RWPE1 (cell line): ENCODE results near the gene FILIP1L.

Source experiments
- CTCF ChIA-PET: fragments of 350-600 bp; sonication (Branson Sonifier 250); formaldehyde crosslinking; extraction: SDS; loops from one replicate; lab custom pipeline; 2021; lab: Yijun Ruan, JAX
- POLR2A ChIA-PET: fragments of 400-600 bp; formaldehyde crosslinking; extraction: SDS; loops from one replicate; lab custom pipeline; 2020; ENCODE audit warnings: antibody characterized with exemption; ENCODE audit not compliant: low non-redundant PET; lab: Yijun Ruan, JAX
- DNase-seq: peaks from one replicate; pipeline ENCODE4 v3.0.0; 2012; ENCODE audit warnings: low spot score
- H3K27ac ChIP-seq: fragments of 450-650 bp; 2 replicates; pipeline ENCODE4 v1.5.1; 2017
- CTCF ChIP-seq: fragments of 450-650 bp; conservative IDR thresholded peaks from 2 replicates; pipeline ENCODE4 v1.5.1; 2017; ENCODE audit warnings: low read depth, mild to moderate bottlenecking

FILIP1L gene

GRCh38 chr3:100003609-100004503 is 110.4 kb downstream of the FILIP1L start:
- POLR2A ChIA-PET, result no interaction called here
- no peak for DNase-seq
- H3K27ac ChIP-seq, result no peak overlapping the region
- TF ChIP-seq CTCF, result no peak
- CTCF ChIA-PET, result no interaction called here

GRCh38 chr3:100002599-100003350 is 111.5 kb downstream of the FILIP1L start:
- no peak for TF ChIP-seq CTCF
- DNase-seq, result peak; percentile 91
- POLR2A ChIA-PET, result interaction anchor here (0.5 kb wide), 1 partner anchor 1101 kb away, joined by 6 read pairs; no protein-coding TSS in a partner anchor

GRCh38 chr3:100001526-100002270 is 112.6 kb downstream of the FILIP1L start:
- ChIA-PET CTCF (interaction anchor here (0.6 to 1.0 kb wide), 3 partner anchors 36 to 1032 kb away, joined by 3 read pairs; no protein-coding TSS in a partner anchor), POLR2A (interaction anchor here (0.6 kb wide), 1 partner anchor 1061 kb away, joined by 3 read pairs; no protein-coding TSS in a partner anchor)
- DNase-seq, result peak; percentile 77
- no peak for TF ChIP-seq CTCF
- peak overlapping the region; percentile 89 for H3K27ac ChIP-seq

More at GRCh38 chr3:100002599-100003350, 111.5 kb downstream of the FILIP1L start:
- no peak overlapping the region for H3K27ac ChIP-seq
- CTCF ChIA-PET, result interaction anchor here (0.6 to 1.0 kb wide), 2 partner anchors 35 to 1033 kb away, joined by 3 read pairs; no protein-coding TSS in a partner anchor

- no peak for TF ChIP-seq CTCF
- H3K27ac ChIP-seq, result no peak overlapping the region
- CTCF ChIA-PET, result interaction anchor here (0.6 to 1.0 kb wide), 2 partner anchors 158 to 169 kb away, joined by 3 to 4 read pairs; no protein-coding TSS in a partner anchor
- no peak for DNase-seq
- POLR2A ChIA-PET, result no interaction called here
Observed at GRCh38 chr3:100001083-100001482, 113.2 kb downstream of the FILIP1L start.

- H3K27ac ChIP-seq, result no peak overlapping the region
- no peak for DNase-seq
- POLR2A ChIA-PET, result no interaction called here
- no peak for TF ChIP-seq CTCF
- CTCF ChIA-PET, result no interaction called here
Observed at GRCh38 chr3:99999536-99999935, 114.8 kb downstream of the FILIP1L start.
